GM12878 (cell line): ENCODE data around the gene RAMP2. TPM values are rescaled to one million over a fixed set of nuclear protein-coding genes. Genes with fewer than 3 reads are reported as not detected.

Source experiments
- ASH2L ChIP-seq: fragments of 300-600, 200-600 bp; sonication (generic); IDR thresholded peaks from 2 replicates; pipeline ENCODE4 v1.6.1; 2017; ENCODE audit warnings: low read depth, mild to moderate bottlenecking, borderline replicate concordance
- BHLHE40 ChIP-seq, 2 experiments: fragments of 450-650 bp in 1 of 2; IDR thresholded peaks; 2 replicates each; pipeline ENCODE4 v1.6.1; 2011 to 2017; ENCODE audit warnings: low read depth in 2 of 2, borderline replicate concordance in 1 of 2, improper control_type of control experiment in 1 of 2, low read length in 1 of 2, mild to moderate bottlenecking in 1 of 2
- CBX3 ChIP-seq: fragments of 200-600 bp; sonication (generic); IDR thresholded peaks from 2 replicates; pipeline ENCODE4 v1.6.1; 2016; ENCODE audit warnings: low read depth, borderline replicate concordance
- CBX5 ChIP-seq: sonication (generic); IDR thresholded peaks from 2 replicates; pipeline ENCODE4 v1.6.1; 2016; ENCODE audit warnings: low read depth, moderate library complexity, mild to moderate bottlenecking, inconsistent platforms
- CHD1 ChIP-seq: IDR thresholded peaks from 2 replicates; pipeline ENCODE4 v1.6.1; 2012; ENCODE audit warnings: low read depth, low read length, improper control_type of control experiment
- E4F1 ChIP-seq: fragments of 450-650 bp; IDR thresholded peaks from 2 replicates; pipeline ENCODE4 v1.6.1; 2018; ENCODE audit warnings: borderline replicate concordance, mild to moderate bottlenecking; ENCODE audit not compliant: partially characterized antibody
- EGR1 ChIP-seq, 2 experiments: IDR thresholded peaks; 1 replicate in 1 of 2; 2 replicates in 1 of 2; pipeline ENCODE4 v1.6.1; 2011 to 2012; ENCODE audit warnings: low read depth in 2 of 2, low read length in 2 of 2, borderline replicate concordance in 1 of 2, mild to moderate bottlenecking in 1 of 2, moderate library complexity in 1 of 2
- ELK1 ChIP-seq: IDR thresholded peaks from 2 replicates; pipeline ENCODE4 v1.6.1; 2012; ENCODE audit warnings: low read depth, low read length, improper control_type of control experiment
- EZH2 ChIP-seq: IDR thresholded peaks from 2 replicates; pipeline ENCODE4 v1.6.1; 2012; ENCODE audit warnings: low read depth, mild to moderate bottlenecking, control low read depth, inconsistent platforms, low read length, borderline replicate concordance; ENCODE audit not compliant: control insufficient read depth
- GABPA ChIP-seq: IDR thresholded peaks from 2 replicates; pipeline ENCODE4 v1.6.1; 2014; ENCODE audit warnings: antibody characterized with exemption, low read depth, mild to moderate bottlenecking, inconsistent platforms
- HDAC2 ChIP-seq: fragments of 200-600 bp; sonication (generic); IDR thresholded peaks from 2 replicates; pipeline ENCODE4 v1.6.1; 2017
- HDAC6 ChIP-seq: fragments of 200-600 bp; sonication (generic); IDR thresholded peaks from one replicate; pipeline ENCODE4 v1.8.0; 2017; ENCODE audit warnings: antibody characterized with exemption; ENCODE audit not compliant: unreplicated experiment
- NRF1 ChIP-seq: conservative IDR thresholded peaks from 2 replicates; pipeline ENCODE4 v1.6.1; 2011; ENCODE audit warnings: mild to moderate bottlenecking, low read depth, low read length, improper control_type of control experiment
- POLR2AphosphoS5 ChIP-seq: IDR thresholded peaks from 2 replicates; pipeline ENCODE4 v1.6.1; 2011; ENCODE audit warnings: mild to moderate bottlenecking, low read length, inconsistent platforms
- RAD21 ChIP-seq: IDR thresholded peaks from 2 replicates; pipeline ENCODE4 v1.6.1; 2011; ENCODE audit warnings: mild to moderate bottlenecking, low read depth, low read length, moderate library complexity; ENCODE audit not compliant: insufficient read depth
- RBBP5 ChIP-seq: fragments of 200-600 bp; sonication (generic); conservative IDR thresholded peaks from 2 replicates; pipeline ENCODE4 v1.6.1; 2016
- RELA ChIP-seq: fragments of 450-650 bp; IDR thresholded peaks from 2 replicates; pipeline ENCODE4 v1.8.0; 2014; ENCODE audit warnings: borderline replicate concordance; ENCODE audit not compliant: partially characterized antibody
- SMC3 ChIP-seq: IDR thresholded peaks from 2 replicates; pipeline ENCODE4 v1.6.1; 2011; ENCODE audit warnings: low read length, improper control_type of control experiment, borderline replicate concordance
- SREBF1 ChIP-seq: IDR thresholded peaks from 2 replicates; pipeline ENCODE4 v1.6.1; 2012; ENCODE audit warnings: mild to moderate bottlenecking, low read length
- SUPT20H ChIP-seq: IDR thresholded peaks from 2 replicates; pipeline ENCODE4 v1.6.1; 2011; ENCODE audit warnings: low read depth, mild to moderate bottlenecking, low read length, moderate library complexity, borderline replicate concordance; ENCODE audit not compliant: control insufficient read depth
- TAF1 ChIP-seq: IDR thresholded peaks from 2 replicates; pipeline ENCODE4 v1.6.1; 2011; ENCODE audit warnings: mild to moderate bottlenecking, low read depth, low read length, borderline replicate concordance
- polyA plus RNA-seq, 11 experiments: library from polyadenylated mRNA; depleted of rRNA in 4 of 11; unstranded in 6 of 11; stranded (reverse) in 5 of 11; fragments of >200 nt; fragmentation: Nextera tagmentation in 4 of 11; fragmentation: Illumina TruSeq in 1 of 11; extraction: Ambion mirVana in 4 of 11; extraction: Trizol in 1 of 11; gene quantifications; 1 replicate in 1 of 11; 2 replicates in 10 of 11; pipeline versions ENCODE4 v1.2.1 to v1.2.3, GENCODE V29; 2011 to 2016; ENCODE audit warnings: inconsistent platforms in 2 of 11, missing spikeins in 2 of 11, low read depth in 1 of 11
- total RNA-seq, 4 experiments: library from RNA; depleted of rRNA in 3 of 4; stranded (reverse); fragments of >200 nt in 3 of 4; fragmentation: Illumina TruSeq in 1 of 4; extraction: Trizol in 1 of 4; gene quantifications; 2 replicates each; pipeline versions ENCODE4 v1.2.1 to v1.2.3, GENCODE V29; 2013 to 2021
- TF ChIP-seq, protein P1 (sequence below): fragments of 450-650 bp; IDR thresholded peaks from 2 replicates; pipeline ENCODE4 v1.6.1; 2016; ENCODE audit warnings: mild to moderate bottlenecking
- TF ChIP-seq, protein P2 (sequence below): IDR thresholded peaks from 2 replicates; pipeline ENCODE4 v1.6.1; 2011; ENCODE audit warnings: mild to moderate bottlenecking, low read depth, low read length, moderate library complexity; ENCODE audit not compliant: insufficient replicate concordance
- TF ChIP-seq, protein P3 (sequence below): IDR thresholded peaks from 2 replicates; pipeline ENCODE4 v1.6.1; 2012; ENCODE audit warnings: low read depth, low read length, improper control_type of control experiment

RAMP2 gene
- total and polyA plus RNA-seq, 10 of the 15 experiments (the other 5 are each of a cell fraction or from before 2014, with no cell fraction given) = 0.14 to 0.32 (median 0.21) TPM; not detected in 4

DNA sequence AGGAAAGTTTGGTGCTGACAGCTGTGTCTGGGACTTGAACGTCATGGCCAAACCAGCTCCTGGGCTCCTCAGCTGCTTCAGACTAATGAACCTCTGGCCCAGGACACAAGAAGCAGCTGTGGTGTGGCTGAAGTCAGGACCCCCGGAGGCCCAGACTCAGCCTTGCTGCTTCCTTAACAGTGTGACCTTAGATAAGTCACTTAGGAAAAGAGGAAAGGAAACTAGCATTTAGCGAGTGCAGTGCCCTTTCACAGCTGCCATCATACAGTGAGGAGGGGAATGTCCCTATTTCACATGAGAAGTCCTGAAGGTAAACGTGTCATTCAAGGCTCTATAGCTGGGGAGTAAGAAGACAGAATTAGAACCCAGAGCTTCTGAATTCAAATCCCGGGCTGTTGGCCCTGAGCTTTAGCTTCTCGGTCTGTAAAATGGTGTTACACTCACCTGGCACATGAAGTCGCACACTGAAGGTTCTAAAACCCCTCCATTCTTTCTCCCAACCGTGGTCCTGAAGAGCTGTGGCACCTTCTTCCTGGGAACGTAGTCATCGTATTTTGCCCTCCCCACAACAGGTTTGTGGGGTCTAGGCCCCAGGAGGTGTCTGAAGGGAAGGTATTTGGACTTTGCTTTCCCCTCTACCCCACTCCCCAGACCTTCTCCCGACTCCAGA, 910 bp upstream of the RAMP2 start (continued):
- TF ChIP-seq CBX3 (no peak), POLR2AphosphoS5 (no peak), TAF1 (no peak), RBBP5 (no peak), RAD21 (no peak), GABPA (no peak), HDAC2 (no peak), CHD1 (no peak), EGR1 (IDR thresholded peaks at IDR 0.05; ENCODE audit: borderline replicate concordance in 1 of 2, low read depth in 2 of 2, low read length in 2 of 2) (no peak), NRF1 (no peak), EZH2 (no peak), HDAC6 (no peak), E4F1 (no peak), RELA (no peak), ELK1 (no peak), SREBF1 (no peak), ASH2L (no peak), SUPT20H (no peak), CBX5 (no peak), SMC3 (no peak), BHLHE40 (IDR thresholded peaks at IDR 0.05; ENCODE audit: borderline replicate concordance in 1 of 2, low read depth in 2 of 2, low read length in 1 of 2) (peak; percentile 30 to 60; a peak in 1 of 4 replicates)
- TF ChIP-seq, protein P1, sequence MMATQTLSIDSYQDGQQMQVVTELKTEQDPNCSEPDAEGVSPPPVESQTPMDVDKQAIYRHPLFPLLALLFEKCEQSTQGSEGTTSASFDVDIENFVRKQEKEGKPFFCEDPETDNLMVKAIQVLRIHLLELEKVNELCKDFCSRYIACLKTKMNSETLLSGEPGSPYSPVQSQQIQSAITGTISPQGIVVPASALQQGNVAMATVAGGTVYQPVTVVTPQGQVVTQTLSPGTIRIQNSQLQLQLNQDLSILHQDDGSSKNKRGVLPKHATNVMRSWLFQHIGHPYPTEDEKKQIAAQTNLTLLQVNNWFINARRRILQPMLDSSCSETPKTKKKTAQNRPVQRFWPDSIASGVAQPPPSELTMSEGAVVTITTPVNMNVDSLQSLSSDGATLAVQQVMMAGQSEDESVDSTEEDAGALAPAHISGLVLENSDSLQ = peak; percentile 81
- TF ChIP-seq, protein P2, sequence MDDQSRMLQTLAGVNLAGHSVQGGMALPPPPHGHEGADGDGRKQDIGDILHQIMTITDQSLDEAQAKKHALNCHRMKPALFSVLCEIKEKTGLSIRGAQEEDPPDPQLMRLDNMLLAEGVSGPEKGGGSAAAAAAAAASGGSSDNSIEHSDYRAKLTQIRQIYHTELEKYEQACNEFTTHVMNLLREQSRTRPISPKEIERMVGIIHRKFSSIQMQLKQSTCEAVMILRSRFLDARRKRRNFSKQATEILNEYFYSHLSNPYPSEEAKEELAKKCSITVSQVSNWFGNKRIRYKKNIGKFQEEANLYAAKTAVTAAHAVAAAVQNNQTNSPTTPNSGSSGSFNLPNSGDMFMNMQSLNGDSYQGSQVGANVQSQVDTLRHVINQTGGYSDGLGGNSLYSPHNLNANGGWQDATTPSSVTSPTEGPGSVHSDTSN = no peak
- TF ChIP-seq, protein P3, sequence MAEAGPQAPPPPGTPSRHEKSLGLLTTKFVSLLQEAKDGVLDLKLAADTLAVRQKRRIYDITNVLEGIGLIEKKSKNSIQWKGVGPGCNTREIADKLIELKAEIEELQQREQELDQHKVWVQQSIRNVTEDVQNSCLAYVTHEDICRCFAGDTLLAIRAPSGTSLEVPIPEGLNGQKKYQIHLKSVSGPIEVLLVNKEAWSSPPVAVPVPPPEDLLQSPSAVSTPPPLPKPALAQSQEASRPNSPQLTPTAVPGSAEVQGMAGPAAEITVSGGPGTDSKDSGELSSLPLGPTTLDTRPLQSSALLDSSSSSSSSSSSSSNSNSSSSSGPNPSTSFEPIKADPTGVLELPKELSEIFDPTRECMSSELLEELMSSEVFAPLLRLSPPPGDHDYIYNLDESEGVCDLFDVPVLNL = no peak
